Ovary (tissue), 3 donors: ENCODE measurements around the gene TWIST1.

Experiments
- CTCF ChIP-seq, 3 donors: fragments of 450-650 bp in 2 of 3; fragments of 200-600 bp in 1 of 3; IDR thresholded peaks; one replicate each; pipeline versions ENCODE4 v1.5.1 to v1.8.0; 2016 to 2022; ENCODE audit warnings: antibody characterized with exemption in 3 of 3, mild to moderate bottlenecking in 1 of 3
- EP300 ChIP-seq: sonication (generic); formaldehyde crosslinking; IDR thresholded peaks from one replicate; pipeline ENCODE4 v1.6.1; 2017; ENCODE audit warnings: antibody characterized with exemption
- POLR2A ChIP-seq: fragments of 450-650 bp; IDR thresholded peaks from one replicate; pipeline ENCODE4 v1.6.1; 2017; ENCODE audit warnings: antibody characterized with exemption, mild to moderate bottlenecking, moderate library complexity
- donor health status: DM: no; HTN: no; CAD: no.

DNA sequence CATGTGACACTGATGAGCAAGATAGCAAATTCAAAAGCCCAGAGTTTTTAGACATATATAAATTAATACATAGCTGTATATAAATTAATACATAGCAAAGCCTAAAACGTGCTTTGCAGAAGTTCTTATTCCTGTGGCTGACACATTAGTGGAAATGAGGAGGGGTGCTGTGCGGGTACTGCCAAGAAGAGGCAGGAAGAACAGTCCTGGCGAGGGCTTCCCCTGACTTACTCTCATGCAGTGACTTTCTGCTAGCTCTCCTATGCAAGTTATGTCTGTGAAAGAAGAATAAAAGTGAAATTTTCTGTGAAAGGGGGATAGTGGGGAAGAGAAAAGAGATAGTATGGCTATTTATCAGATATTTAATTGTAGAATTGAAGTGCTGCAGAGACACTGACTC lies 27.6 kb downstream of the TWIST1 start:
- TF ChIP-seq POLR2A (no peak), CTCF (IDR thresholded peaks at IDR 0.05) (no peak), EP300 (no peak)
